ENCODE measurements around the gene TP53I13. TPM values are rescaled to one million over a fixed set of nuclear protein-coding genes. Genes with fewer than 3 reads are reported as not detected.

Gene TP53I13
- total RNA-seq: 100 to 1,000 TPM; 119 to 188 (median 152) TPM

- peaks cover 0 to 4% (median 0%) of the 10 kb centered on the region in 3 donors for H3K36me3 ChIP-seq
- 2 to 5% methylated on average over 25 to 37 of the region's 85 CpGs for WGBS, 2 donors
- H3K4me3 ChIP-seq: peak within 1 kb of the TSS; percentile 39 to 82 (median 81)
- no peaks in the 10 kb centered on the region for H3K9me3 ChIP-seq
- peaks cover 0 to 72% (median 41%) of the 10 kb centered on the region in 4 donors for H3K4me1 ChIP-seq
- H3K27ac ChIP-seq: peak within 1 kb of the TSS; percentile 69 to 94 (median 91)
- H3K27me3 ChIP-seq: no peaks in the 10 kb centered on the region
- DNase-seq (ENCODE audit: low spot score in 2 of 2): peak; percentile 79 to 80
- peak; percentile 32 to 72 for TF ChIP-seq POLR2A (IDR thresholded peaks at IDR 0.05)
- TF ChIP-seq CTCF (IDR thresholded peaks at IDR 0.05): no peak
- peak in 1 of 2 donors; percentile 66 for TF ChIP-seq EP300 (IDR thresholded peaks at IDR 0.05)
Observed at GRCh38 chr17:29568331-29569244, at the start of gene TP53I13. Gene TP53I13 (plus strand): TSS chr17:29568701. CDS start chr17:29568759, 58 bp downstream.

- TF ChIP-seq EP300 (IDR thresholded peaks at IDR 0.05): no peak
- TF ChIP-seq CTCF (IDR thresholded peaks at IDR 0.05): no peak
- no peak for TF ChIP-seq POLR2A (IDR thresholded peaks at IDR 0.05)
- Histone ChIP-seq H3K4me1 (no peaks in the 10 kb centered on the region), H3K4me3 (no peak overlapping the region), H3K9me3 (no peaks in the 10 kb centered on the region), H3K27me3 (no peaks in the 10 kb centered on the region), H3K27ac (no peak overlapping the region), H3K36me3 (peaks cover 0 to 91% (median 17%) of the 10 kb centered on the region in 3 donors)
- no peak for DNase-seq (ENCODE audit: low spot score in 2 of 2)
- 89 to 92% methylated on average over 3 of the region's 3 CpGs for WGBS, 2 donors
Observed at GRCh38 chr17:29524692-29525091, 43.8 kb upstream of the TP53I13 start.

GRCh38 chr17:29526322-29526721 is 42.2 kb upstream of the TP53I13 start:
- 76 to 81% methylated on average over 3 of the region's 3 CpGs for WGBS, 2 donors
- Histone ChIP-seq H3K27me3 (no peaks in the 10 kb centered on the region), H3K27ac (no peak overlapping the region), H3K4me3 (no peak overlapping the region), H3K9me3 (no peaks in the 10 kb centered on the region), H3K4me1 (no peaks in the 10 kb centered on the region), H3K36me3 (peaks cover 0 to 90% (median 15%) of the 10 kb centered on the region in 3 donors)
- TF ChIP-seq EP300 (IDR thresholded peaks at IDR 0.05): no peak
- no peak for TF ChIP-seq CTCF (IDR thresholded peaks at IDR 0.05)
- no peak for TF ChIP-seq POLR2A (IDR thresholded peaks at IDR 0.05)
- DNase-seq (ENCODE audit: low spot score in 2 of 2): no peak

GRCh38 chr17:29533976-29534375 is 34.5 kb upstream of the TP53I13 start:
- DNase-seq (ENCODE audit: low spot score in 2 of 2): no peak
- H3K4me1 ChIP-seq: no peaks in the 10 kb centered on the region
- TF ChIP-seq EP300 (IDR thresholded peaks at IDR 0.05) (no peak), CTCF (IDR thresholded peaks at IDR 0.05) (no peak), POLR2A (IDR thresholded peaks at IDR 0.05) (no peak)
- H3K9me3 ChIP-seq: no peaks in the 10 kb centered on the region
- H3K27ac ChIP-seq: no peak overlapping the region
- H3K27me3 ChIP-seq: no peaks in the 10 kb centered on the region
- WGBS, 2 donors: 91 to 92% methylated on average over 8 of the region's 8 CpGs
- H3K36me3 ChIP-seq: peaks cover 0 to 78% (median 11%) of the 10 kb centered on the region in 3 donors
- H3K4me3 ChIP-seq: no peak overlapping the region

GRCh38 chr17:29544066-29544465 is 24.4 kb upstream of the TP53I13 start:
- 80 to 83% methylated on average over 4 of the region's 4 CpGs for WGBS, 2 donors
- peaks cover 0 to 1% (median 0%) of the 10 kb centered on the region in 4 donors for H3K4me1 ChIP-seq
- H3K4me3 ChIP-seq: no peak overlapping the region
- no peaks in the 10 kb centered on the region for H3K27me3 ChIP-seq
- no peaks in the 10 kb centered on the region for H3K9me3 ChIP-seq
- DNase-seq (ENCODE audit: low spot score in 2 of 2): no peak
- no peak for TF ChIP-seq POLR2A (IDR thresholded peaks at IDR 0.05)
- peaks cover 0 to 60% (median 12%) of the 10 kb centered on the region in 3 donors for H3K36me3 ChIP-seq
- H3K27ac ChIP-seq: no peak overlapping the region

Measured in tibial nerve (tissue), 4 donors.